Liver (tissue), 9 donors: ENCODE data around the gene FANCE. TPM values are rescaled to one million over a fixed set of nuclear protein-coding genes. Genes with fewer than 3 reads are reported as not detected.

Source experiments
- DNase-seq: peaks from one replicate; pipeline ENCODE4 v3.0.0-alpha.2; 2017; ENCODE audit warnings: low spot score
- H3K27ac ChIP-seq, 2 donors: one replicate each; pipeline ENCODE4 v1.7.0; 2013; ENCODE audit warnings: inconsistent platforms in 2 of 2, low read length in 2 of 2, control low read depth in 1 of 2, low read depth in 1 of 2, mild to moderate bottlenecking in 1 of 2
- H3K27me3 ChIP-seq, 4 donors: one replicate each; pipeline versions ENCODE4 v1.6.1 to v1.7.0; 2013; ENCODE audit warnings: low read length in 3 of 4, inconsistent platforms in 1 of 4, mild to moderate bottlenecking in 1 of 4, moderate library complexity in 1 of 4; ENCODE audit not compliant: control insufficient read depth in 4 of 4, insufficient read depth in 4 of 4
- H3K36me3 ChIP-seq, 4 donors: one replicate each; pipeline versions ENCODE4 v1.6.1 to v1.7.0; 2013; ENCODE audit warnings: low read length in 3 of 4, mild to moderate bottlenecking in 3 of 4, low read depth in 1 of 4, moderate library complexity in 1 of 4; ENCODE audit not compliant: control insufficient read depth in 4 of 4, insufficient read depth in 3 of 4
- H3K4me1 ChIP-seq, 4 donors: one replicate each; pipeline versions ENCODE4 v1.6.1 to v1.7.0; 2013; ENCODE audit warnings: low read length in 3 of 4, mild to moderate bottlenecking in 3 of 4, moderate library complexity in 1 of 4; ENCODE audit not compliant: control insufficient read depth in 4 of 4, insufficient read depth in 4 of 4
- H3K4me3 ChIP-seq, 3 donors: one replicate each; pipeline versions ENCODE4 v1.6.1 to v1.7.0; 2013; ENCODE audit warnings: low read length in 3 of 3, control low read depth in 1 of 3, low read depth in 1 of 3, mild to moderate bottlenecking in 1 of 3
- H3K9ac ChIP-seq, 2 donors: one replicate each; pipeline ENCODE4 v1.7.0; 2013; ENCODE audit warnings: low read length in 2 of 2, mild to moderate bottlenecking in 2 of 2, moderate library complexity in 2 of 2, control low read depth in 1 of 2, low read depth in 1 of 2
- H3K9me3 ChIP-seq, 4 donors: one replicate each; pipeline versions ENCODE4 v1.6.1 to v1.7.0; 2013; ENCODE audit warnings: low read length in 3 of 4; ENCODE audit not compliant: control insufficient read depth in 4 of 4
- EGR1 ChIP-seq, 2 donors: IDR thresholded peaks; 2 replicates each; pipeline ENCODE4 v1.6.1; 2016 to 2018; ENCODE audit warnings: antibody characterized with exemption in 2 of 2, low read depth in 2 of 2
- FOXA2 ChIP-seq: IDR thresholded peaks from 2 replicates; pipeline ENCODE4 v1.6.1; 2016; ENCODE audit warnings: antibody characterized with exemption
- GABPA ChIP-seq, 2 donors: IDR thresholded peaks in 1 of 2; conservative IDR thresholded peaks in 1 of 2; 2 replicates each; pipeline ENCODE4 v1.6.1; 2016; ENCODE audit warnings: antibody characterized with exemption in 2 of 2, mild to moderate bottlenecking in 1 of 2, moderate library complexity in 1 of 2
- HNF4A ChIP-seq, 2 donors: conservative IDR thresholded peaks; 2 replicates each; pipeline ENCODE4 v1.6.1; 2016; ENCODE audit warnings: antibody characterized with exemption in 2 of 2, mild to moderate bottlenecking in 2 of 2
- HNF4G ChIP-seq: IDR thresholded peaks from 2 replicates; pipeline ENCODE4 v1.6.1; 2016; ENCODE audit warnings: antibody characterized with exemption
- JUND ChIP-seq, 2 donors: IDR thresholded peaks; 2 replicates each; pipeline ENCODE4 v1.6.1; 2016; ENCODE audit warnings: antibody characterized with exemption in 2 of 2
- NR2F2 ChIP-seq: IDR thresholded peaks from 2 replicates; pipeline ENCODE4 v1.6.1; 2016; ENCODE audit warnings: antibody characterized with exemption
- RAD21 ChIP-seq, 2 donors: IDR thresholded peaks; 2 replicates each; pipeline ENCODE4 v1.6.1; 2016; ENCODE audit warnings: antibody characterized with exemption in 2 of 2, mild to moderate bottlenecking in 2 of 2
- TAF1 ChIP-seq: conservative IDR thresholded peaks from 2 replicates; pipeline ENCODE4 v1.6.1; 2016; ENCODE audit warnings: antibody characterized with exemption, mild to moderate bottlenecking
- YY1 ChIP-seq: IDR thresholded peaks from 2 replicates; pipeline ENCODE4 v1.6.1; 2016; ENCODE audit warnings: antibody characterized with exemption, mild to moderate bottlenecking
- ZBTB33 ChIP-seq: IDR thresholded peaks from 2 replicates; pipeline ENCODE4 v1.6.1; 2016; ENCODE audit warnings: antibody characterized with exemption
- WGBS: extraction: QIAGEN DNeasy Blood & Tissue Kit; methylation state at CpG from one replicate; pipeline ENCODE4 v1.1.7; 2013; 5-methylcytosine and 5-hydroxymethylcytosine counted together
- polyA plus RNA-seq, 2 donors: library from polyadenylated mRNA; stranded (reverse) in 1 of 2; unstranded in 1 of 2; fragments of 200-250 nt in 1 of 2; fragments of >200 nt in 1 of 2; fragmentation: Nextera tagmentation in 1 of 2; extraction: Ambion mirVana in 1 of 2; gene quantifications; one replicate each; pipeline versions ENCODE4 v1.2.1 to v1.2.3, GENCODE V29; 2013 to 2015
- total RNA-seq, 2 donors: library from RNA; depleted of rRNA; stranded (reverse); fragments of >200 nt; gene quantifications; one replicate each; pipeline ENCODE4 v1.2.3, GENCODE V29; 2014
- TF ChIP-seq, protein P1 (sequence below): IDR thresholded peaks from 2 replicates; pipeline ENCODE4 v1.6.1; 2016; ENCODE audit warnings: antibody characterized with exemption, mild to moderate bottlenecking
- TF ChIP-seq, protein P2 (sequence below): IDR thresholded peaks from 2 replicates; pipeline ENCODE4 v1.6.1; 2016; ENCODE audit warnings: antibody characterized with exemption
- TF ChIP-seq, protein P3 (sequence below): IDR thresholded peaks from 2 replicates; pipeline ENCODE4 v1.6.1; 2016; ENCODE audit warnings: antibody characterized with exemption
- donor health status: healthy.
- donor health status: healthy.
- donor health status: healthy.
- donor health status: healthy.
- donor health status: healthy.

The FANCE gene
- total and polyA plus RNA-seq, 4 donors: 0.11 to 4.2 (median 0.79) TPM

DNA sequence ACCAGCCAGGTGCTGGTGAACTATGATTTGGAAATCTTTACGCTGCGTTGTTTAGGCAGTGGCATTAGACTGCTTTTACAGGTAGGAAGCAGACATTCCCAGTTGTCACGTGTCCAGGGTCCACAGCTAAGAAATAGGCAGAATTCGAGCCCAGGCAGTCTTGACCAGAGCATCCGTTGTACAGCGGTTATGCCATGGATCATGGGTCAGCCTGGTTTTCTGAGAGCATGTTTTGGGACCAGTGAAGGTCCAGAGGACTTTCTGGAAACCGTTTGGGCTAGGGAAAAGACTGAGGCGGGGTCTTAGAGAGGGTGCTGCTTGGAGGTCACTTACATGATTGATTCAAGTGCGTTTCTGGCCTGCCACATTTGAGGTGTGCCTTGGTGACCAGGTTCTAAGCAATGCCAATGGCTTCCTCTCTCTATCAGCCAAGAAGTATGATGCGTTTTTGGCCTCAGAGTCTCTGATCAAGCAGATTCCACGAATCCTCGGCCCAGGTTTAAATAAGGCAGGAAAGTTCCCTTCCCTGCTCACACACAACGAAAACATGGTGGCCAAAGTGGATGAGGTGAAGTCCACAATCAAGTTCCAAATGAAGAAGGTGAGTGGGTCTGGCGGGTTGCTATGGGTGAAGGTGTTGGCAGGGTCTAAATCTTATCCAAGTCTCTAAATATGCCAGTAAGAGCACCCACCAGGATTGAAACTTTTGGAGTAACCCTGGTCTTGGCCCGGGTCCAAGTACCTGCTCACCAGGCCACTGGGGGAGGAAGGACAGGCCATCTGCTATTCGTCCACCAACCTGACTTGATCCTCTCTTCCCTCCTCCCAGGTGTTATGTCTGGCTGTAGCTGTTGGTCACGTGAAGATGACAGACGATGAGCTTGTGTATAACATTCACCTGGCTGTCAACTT is 17.9 kb downstream of the FANCE start (continued):
- TF ChIP-seq, protein P1, sequence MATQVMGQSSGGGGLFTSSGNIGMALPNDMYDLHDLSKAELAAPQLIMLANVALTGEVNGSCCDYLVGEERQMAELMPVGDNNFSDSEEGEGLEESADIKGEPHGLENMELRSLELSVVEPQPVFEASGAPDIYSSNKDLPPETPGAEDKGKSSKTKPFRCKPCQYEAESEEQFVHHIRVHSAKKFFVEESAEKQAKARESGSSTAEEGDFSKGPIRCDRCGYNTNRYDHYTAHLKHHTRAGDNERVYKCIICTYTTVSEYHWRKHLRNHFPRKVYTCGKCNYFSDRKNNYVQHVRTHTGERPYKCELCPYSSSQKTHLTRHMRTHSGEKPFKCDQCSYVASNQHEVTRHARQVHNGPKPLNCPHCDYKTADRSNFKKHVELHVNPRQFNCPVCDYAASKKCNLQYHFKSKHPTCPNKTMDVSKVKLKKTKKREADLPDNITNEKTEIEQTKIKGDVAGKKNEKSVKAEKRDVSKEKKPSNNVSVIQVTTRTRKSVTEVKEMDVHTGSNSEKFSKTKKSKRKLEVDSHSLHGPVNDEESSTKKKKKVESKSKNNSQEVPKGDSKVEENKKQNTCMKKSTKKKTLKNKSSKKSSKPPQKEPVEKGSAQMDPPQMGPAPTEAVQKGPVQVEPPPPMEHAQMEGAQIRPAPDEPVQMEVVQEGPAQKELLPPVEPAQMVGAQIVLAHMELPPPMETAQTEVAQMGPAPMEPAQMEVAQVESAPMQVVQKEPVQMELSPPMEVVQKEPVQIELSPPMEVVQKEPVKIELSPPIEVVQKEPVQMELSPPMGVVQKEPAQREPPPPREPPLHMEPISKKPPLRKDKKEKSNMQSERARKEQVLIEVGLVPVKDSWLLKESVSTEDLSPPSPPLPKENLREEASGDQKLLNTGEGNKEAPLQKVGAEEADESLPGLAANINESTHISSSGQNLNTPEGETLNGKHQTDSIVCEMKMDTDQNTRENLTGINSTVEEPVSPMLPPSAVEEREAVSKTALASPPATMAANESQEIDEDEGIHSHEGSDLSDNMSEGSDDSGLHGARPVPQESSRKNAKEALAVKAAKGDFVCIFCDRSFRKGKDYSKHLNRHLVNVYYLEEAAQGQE: no peak

DNA sequence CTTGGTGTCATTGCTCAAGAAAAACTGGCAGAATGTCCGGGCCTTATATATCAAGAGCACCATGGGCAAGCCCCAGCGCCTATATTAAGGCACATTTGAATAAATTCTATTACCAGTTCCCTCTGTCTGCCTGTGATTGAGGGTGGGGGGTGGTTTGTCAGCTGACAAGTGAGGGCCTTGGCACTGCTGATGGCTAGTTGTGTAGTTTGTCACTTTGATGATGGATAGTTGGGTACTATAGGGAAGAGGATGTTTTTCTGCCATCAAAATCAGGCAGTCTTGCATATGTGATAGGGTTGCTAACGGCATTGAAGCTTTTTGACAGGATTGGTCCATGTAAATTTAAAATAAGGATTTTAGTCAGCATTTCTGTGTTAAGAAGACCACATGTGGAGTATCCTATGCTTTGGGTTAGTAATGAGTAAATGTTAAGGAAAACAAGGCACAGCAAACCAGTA is 18.6 kb downstream of the FANCE start:
- Histone ChIP-seq H3K27ac (no peak overlapping the region), H3K27me3 (no peaks in the 10 kb centered on the region), H3K9me3 (no peaks in the 10 kb centered on the region), H3K4me3 (no peak overlapping the region), H3K4me1 (peaks cover 0 to 24% (median 16%) of the 10 kb centered on the region in 4 donors), H3K36me3 (peaks cover 2 to 39% (median 23%) of the 10 kb centered on the region in 4 donors), H3K9ac (no peak overlapping the region)
- DNase-seq: no peak
- TF ChIP-seq HNF4G (no peak), JUND (IDR thresholded peaks at IDR 0.05) (no peak), FOXA2 (no peak), GABPA (IDR thresholded peaks at IDR 0.05 in 1 of 2, conservative IDR thresholded peaks at IDR 0.05 in 1 of 2) (no peak), YY1 (no peak)
- TF ChIP-seq, protein P1: no peak
- 79% methylated on average over 3 of the region's 3 CpGs for WGBS

DNA sequence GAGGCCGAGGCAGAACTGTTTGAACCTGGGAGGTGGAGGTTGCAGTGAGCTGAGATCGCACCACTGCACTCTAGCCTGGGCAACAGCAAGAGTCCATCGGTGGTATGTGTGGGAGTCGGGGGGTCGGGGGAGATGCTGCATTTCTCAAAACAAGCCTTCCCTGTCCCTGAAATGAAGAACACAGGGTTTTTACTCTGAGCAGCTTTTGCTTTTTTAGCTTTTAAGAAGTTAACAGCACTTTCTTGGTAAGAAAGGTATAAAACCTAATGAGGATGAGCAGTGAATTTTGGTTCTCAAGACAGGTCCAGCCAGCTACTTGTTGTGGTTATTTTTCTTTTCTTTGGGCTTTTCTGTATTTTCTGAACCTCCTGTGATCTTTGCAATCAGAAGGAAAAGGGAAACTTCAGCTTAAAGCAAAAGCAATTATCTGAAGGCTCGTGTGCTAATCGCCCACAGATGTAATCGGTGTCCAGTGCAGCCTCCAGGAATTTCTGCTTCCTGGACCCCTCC is 19.8 kb downstream of the FANCE start:
- Histone ChIP-seq H3K9ac (no peak overlapping the region), H3K4me3 (no peak overlapping the region), H3K9me3 (no peaks in the 10 kb centered on the region), H3K27ac (no peak overlapping the region), H3K27me3 (no peaks in the 10 kb centered on the region), H3K4me1 (peaks cover 0 to 24% (median 16%) of the 10 kb centered on the region in 4 donors), H3K36me3 (peaks cover 2 to 43% (median 23%) of the 10 kb centered on the region in 4 donors)
- no peak for DNase-seq
- 79% methylated on average over 8 of the region's 8 CpGs for WGBS
- TF ChIP-seq NR2F2: no peak
- TF ChIP-seq, protein P2, sequence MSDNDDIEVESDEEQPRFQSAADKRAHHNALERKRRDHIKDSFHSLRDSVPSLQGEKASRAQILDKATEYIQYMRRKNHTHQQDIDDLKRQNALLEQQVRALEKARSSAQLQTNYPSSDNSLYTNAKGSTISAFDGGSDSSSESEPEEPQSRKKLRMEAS: no peak
- no peak for TF ChIP-seq TAF1
- TF ChIP-seq EGR1 (IDR thresholded peaks at IDR 0.05; ENCODE audit: low read depth in 2 of 2): no peak
- TF ChIP-seq, protein P3, sequence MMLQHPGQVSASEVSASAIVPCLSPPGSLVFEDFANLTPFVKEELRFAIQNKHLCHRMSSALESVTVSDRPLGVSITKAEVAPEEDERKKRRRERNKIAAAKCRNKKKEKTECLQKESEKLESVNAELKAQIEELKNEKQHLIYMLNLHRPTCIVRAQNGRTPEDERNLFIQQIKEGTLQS: no peak
- TF ChIP-seq HNF4A (conservative IDR thresholded peaks at IDR 0.05): no peak
- TF ChIP-seq RAD21 (IDR thresholded peaks at IDR 0.05): no peak
- TF ChIP-seq JUND (IDR thresholded peaks at IDR 0.05): no peak
- TF ChIP-seq ZBTB33: no peak
- TF ChIP-seq, protein P1: no peak
- TF ChIP-seq FOXA2: no peak
